ENCODE measurements around the gene INS.

The INS gene

DNA sequence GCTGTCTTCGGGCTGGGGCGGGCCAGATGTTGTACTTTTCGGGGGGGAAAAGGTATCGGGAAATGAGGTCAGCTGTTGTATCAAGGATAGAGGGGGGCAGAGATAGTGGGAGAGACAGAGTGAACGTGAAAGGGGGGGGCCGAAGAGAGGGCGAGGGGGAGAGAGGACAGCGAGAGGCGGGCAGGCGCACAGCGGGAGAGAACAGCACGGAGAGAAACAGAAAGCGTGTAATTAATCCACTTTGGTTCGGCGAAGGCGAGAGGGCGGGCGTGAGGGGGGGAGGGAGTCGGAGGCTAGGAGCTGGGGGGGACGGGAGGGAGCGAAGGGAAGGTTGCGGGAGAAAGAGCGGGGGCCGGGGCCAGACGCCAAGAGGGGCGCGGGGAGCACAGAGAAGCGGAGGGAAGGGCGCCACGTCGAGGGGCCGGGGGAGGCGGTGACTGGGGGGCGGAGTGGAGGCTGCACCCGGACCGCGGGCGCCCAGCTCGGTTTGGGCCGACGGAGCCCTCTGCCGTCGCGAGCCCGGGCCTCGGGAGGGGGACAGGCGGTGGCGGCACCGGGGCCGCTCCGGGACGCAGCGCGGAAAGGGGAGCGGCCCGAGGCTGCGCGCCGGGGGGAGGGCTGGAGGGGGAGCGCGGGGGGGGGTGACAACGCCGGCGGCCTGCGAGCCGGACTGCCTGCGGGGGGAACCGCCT, 22.4 kb downstream of the INS start:
- no peak for ATAC-seq

DNA sequence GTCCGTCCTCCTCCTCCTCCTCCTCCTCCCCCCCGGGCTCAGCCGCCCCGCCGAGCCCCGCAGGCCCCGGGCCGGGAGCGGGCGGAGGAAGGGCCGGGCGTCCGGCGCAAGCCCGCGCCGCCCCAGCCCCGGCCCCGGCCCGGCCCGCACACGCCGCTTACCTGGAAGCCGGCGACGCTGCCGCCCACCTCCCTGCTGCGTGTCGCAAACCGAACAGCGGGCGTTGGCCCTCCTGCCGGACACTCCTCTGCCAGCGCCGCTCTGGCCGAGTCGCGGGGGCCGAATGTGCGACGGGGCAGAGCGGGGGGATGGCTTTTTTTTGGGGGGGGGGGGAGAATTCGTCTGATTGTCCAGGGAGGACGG, 23.0 kb downstream of the INS start:
- H3K4me3 Mint-ChIP-seq: peak overlapping the region; percentile 42
- no peaks in the 10 kb centered on the region for H3K9me3 Mint-ChIP-seq
- peaks cover 85% of the 10 kb centered on the region for H3K27me3 Mint-ChIP-seq
- ATAC-seq: no peak
- no peaks in the 10 kb centered on the region for H3K36me3 Mint-ChIP-seq
- H3K27ac Mint-ChIP-seq: no peak overlapping the region
- peaks cover 30% of the 10 kb centered on the region for H3K4me1 Mint-ChIP-seq

More for the DNA sequence above, 22.4 kb downstream of the INS start:
- H3K27me3 Mint-ChIP-seq: peaks cover 85% of the 10 kb centered on the region
- H3K27ac Mint-ChIP-seq: no peak overlapping the region
- H3K9me3 Mint-ChIP-seq: no peaks in the 10 kb centered on the region
- H3K4me3 Mint-ChIP-seq: peak overlapping the region; percentile 42
- H3K4me1 Mint-ChIP-seq: peaks cover 36% of the 10 kb centered on the region
- H3K36me3 Mint-ChIP-seq: no peaks in the 10 kb centered on the region

DNA sequence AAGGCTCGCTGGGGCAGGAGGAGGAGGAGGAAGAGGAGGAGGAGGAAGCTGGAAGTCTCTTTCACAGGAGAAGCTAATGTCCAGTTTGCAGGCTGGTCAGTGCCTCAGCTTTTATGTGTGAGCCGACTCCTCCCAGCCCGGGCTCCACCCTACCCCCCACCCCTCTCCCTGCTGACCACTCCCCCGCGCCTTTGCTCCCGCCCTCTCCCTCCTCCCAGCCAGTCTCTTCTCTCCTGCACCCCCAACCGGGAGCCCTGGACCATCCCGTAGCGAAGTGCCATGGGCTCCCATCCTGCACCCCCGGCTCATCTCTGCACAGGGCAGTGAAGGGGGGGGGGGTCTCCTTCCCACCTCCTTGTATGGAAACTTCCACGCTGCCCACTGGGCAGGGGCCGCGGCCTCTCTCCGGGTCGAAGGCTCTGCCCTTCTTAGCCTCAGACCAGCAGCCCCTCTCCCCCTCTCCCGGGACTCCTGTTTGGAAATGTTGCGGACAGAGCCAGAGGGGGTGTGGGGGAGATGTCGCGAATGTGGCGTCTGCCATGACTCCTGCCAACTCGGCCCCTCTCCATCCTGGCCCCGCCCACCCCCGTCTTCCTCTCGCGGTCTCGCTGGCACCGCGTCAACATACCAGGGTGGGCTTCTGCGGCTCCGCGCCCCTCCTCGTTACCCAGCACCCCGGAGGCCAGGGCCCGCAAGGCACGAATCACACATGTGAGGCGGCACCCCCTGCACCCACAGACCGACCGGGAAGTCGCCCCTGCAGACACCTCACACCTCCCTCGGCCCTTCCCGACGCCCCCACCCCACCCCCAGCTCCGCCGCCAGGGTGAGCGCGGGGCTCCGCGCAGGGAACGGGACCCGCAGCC, 23.6 kb downstream of the INS start:
- peaks cover 24% of the 10 kb centered on the region for H3K4me1 Mint-ChIP-seq
- no peaks in the 10 kb centered on the region for H3K36me3 Mint-ChIP-seq
- H3K9me3 Mint-ChIP-seq: no peaks in the 10 kb centered on the region
- H3K27ac Mint-ChIP-seq: no peak overlapping the region
- H3K4me3 Mint-ChIP-seq: no peak overlapping the region
- H3K27me3 Mint-ChIP-seq: peaks cover 85% of the 10 kb centered on the region
- no peak for ATAC-seq

DNA sequence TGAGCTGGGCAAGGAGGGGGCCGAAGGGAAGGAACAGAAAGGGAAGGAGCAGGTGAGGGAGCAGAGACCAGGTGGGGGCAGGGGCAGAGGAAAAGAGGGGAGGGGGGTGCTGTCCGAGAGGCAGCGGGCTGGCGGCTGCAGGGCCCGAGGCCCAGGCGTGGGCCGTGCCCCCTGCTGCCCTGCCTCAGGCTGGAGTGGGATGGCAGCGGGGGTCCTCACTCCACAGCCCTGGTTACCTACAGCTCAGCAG, 24.1 kb downstream of the INS start:
- peaks cover 85% of the 10 kb centered on the region for H3K27me3 Mint-ChIP-seq
- no peaks in the 10 kb centered on the region for H3K36me3 Mint-ChIP-seq
- H3K4me3 Mint-ChIP-seq: peak overlapping the region; percentile 35

DNA sequence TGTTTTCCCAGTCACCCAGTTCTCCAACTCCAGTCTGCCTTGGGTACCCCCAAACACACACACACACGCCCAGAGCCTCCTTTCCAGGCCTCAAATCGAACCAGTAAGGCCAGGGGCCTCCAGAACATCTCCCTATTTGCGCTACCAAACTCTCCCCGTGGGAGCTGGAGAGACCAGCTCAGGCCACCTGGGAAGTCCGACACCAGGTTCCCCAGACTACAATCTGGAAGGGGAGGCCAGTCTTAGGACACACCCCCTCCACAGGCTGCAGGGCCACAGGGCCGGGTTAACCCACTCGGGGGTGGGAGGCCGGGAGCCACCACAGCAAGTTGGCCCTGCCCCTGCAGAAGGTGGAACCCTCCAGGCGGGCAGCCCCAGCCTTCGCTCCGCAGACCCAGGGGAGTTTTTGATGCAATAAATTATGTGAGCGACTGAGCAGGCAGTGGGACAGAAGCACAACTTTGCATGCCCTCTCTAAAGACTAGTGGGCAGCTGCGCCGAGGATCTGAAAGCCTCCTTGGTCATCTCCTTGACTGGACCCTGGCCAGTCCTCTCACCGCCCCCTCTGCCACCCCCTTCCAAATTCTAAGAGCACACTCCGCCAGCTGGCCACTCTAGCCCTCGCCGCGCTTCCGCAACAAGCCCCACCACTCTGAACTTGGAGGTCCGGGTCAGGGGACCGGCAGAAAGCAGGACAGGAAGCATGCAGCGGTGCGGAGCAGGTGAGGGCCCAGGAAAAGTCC, 24.6 kb downstream of the INS start:
- peak overlapping the region; percentile 35 for H3K4me3 Mint-ChIP-seq
- no peak for ATAC-seq
- peaks cover 7% of the 10 kb centered on the region for H3K9me3 Mint-ChIP-seq
- peaks cover 85% of the 10 kb centered on the region for H3K27me3 Mint-ChIP-seq
- H3K4me1 Mint-ChIP-seq: peaks cover 18% of the 10 kb centered on the region
- H3K27ac Mint-ChIP-seq: no peak overlapping the region
- H3K36me3 Mint-ChIP-seq: no peaks in the 10 kb centered on the region

More for the DNA sequence above, 24.1 kb downstream of the INS start:
- ATAC-seq: no peak
- Mint-ChIP-seq H3K27ac (no peak overlapping the region), H3K9me3 (peaks cover 2% of the 10 kb centered on the region), H3K4me1 (peaks cover 19% of the 10 kb centered on the region)

DNA sequence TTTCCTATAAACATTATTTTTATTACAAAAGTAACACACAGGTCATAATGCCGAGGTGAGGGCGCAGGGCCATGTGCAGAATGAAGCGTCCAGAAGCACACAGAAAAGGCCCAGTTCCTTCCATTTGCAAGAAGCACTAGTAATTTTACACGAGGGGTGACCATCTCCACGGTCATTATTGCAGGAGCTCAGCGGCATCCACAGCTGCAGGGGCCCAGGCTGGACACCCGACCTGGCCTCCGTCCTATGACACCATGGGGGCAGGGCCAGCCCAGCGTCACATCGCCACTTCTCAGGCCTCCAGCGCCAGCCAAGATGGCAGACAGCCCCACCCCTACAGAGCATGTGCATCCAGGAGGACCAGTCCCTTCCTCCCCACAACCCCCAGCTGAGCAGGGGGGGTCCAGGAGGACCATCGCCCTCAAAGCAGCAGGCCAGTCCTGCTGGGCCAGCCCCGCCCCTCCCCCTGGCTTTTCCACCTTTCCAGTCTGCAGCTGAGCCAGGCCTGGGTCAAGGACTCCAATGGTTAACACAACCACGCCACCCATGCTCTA, 25.3 kb downstream of the INS start:
- Mint-ChIP-seq H3K4me3 (no peak overlapping the region), H3K36me3 (no peaks in the 10 kb centered on the region), H3K4me1 (peaks cover 13% of the 10 kb centered on the region), H3K27ac (no peak overlapping the region), H3K27me3 (peaks cover 85% of the 10 kb centered on the region), H3K9me3 (peaks cover 13% of the 10 kb centered on the region)
- no peak for ATAC-seq

DNA sequence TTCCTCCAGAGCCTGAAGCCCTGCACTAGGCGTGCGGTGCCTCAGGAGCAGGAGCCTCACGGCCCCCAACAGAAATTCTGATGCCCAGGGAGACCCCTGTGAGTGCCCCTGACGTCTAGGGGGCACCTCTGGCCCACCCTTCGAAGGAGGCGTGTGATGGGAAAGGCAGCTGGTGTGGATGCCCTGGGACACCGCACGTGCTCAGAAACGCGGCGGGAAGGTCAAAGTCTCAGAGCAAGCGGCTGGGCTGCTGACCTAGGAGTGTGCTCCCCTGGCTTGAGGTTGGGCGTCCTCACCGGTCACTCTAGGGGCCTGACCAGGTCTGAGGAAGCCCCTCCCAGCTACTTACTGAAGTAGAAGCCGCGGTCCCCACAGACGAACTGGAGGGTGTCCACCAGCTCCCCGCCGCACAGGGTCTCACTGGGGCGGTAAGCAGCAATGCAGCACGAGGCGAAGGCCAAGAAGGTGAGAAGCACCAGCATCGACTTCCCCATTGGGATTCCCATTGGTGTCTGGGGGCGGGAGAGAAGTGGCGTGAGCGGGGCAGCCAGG, 25.9 kb downstream of the INS start:
- H3K27me3 Mint-ChIP-seq: peaks cover 83% of the 10 kb centered on the region
- H3K4me3 Mint-ChIP-seq: no peak overlapping the region

DNA sequence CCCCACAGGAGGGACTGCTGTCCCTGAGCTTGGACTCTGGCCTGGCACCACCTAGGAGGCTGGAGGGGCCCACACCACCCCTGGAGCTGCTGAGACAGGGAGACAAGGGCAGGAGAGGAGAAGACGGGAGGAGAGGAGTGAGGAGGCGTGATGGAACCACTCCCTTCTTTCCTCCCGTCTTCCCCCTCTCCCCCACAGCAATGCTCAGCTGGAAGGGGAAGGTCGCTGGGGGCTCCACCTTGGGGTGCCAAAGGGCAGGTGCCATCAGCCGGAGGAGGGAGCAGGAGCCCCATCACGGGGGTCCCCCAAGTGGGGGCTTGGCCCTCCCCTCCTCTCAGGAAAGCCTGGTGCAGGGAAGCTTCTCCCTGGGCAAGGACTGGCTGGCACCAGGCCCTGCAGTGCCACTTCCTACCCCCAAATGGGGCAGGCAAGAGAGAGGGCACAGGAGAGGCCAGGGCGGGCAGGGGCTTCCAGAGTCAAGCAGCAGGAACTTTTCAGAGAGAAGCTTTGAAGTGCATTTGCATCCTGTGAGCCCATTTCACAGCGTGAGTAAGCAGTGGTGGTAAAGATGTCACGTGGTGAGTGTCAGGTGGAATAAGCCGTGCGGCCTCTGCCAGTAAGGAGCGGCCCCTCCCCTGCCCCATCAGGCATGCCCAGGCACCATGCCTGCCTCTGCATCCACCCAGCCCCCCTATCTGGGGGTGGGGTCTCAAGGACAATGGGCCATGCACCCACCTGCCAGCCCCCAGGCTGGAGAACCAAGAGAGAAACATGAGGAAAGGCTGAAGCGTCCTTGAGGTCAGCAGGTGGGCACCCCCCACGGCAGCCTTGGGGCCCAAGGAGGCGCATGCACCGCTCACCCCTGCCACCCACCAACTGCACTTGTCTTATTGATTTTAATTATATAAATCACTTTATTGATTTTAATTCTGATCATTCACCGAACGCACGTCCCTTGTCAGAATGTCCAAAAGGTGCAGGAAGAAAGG, 26.7 kb downstream of the INS start:
- H3K36me3 Mint-ChIP-seq: no peaks in the 10 kb centered on the region
- no peak overlapping the region for H3K4me3 Mint-ChIP-seq
- no peak for ATAC-seq
- H3K27ac Mint-ChIP-seq: no peak overlapping the region
- peaks cover 86% of the 10 kb centered on the region for H3K27me3 Mint-ChIP-seq
- peaks cover 13% of the 10 kb centered on the region for H3K4me1 Mint-ChIP-seq
- H3K9me3 Mint-ChIP-seq: peaks cover 13% of the 10 kb centered on the region

More for the DNA sequence above, 25.9 kb downstream of the INS start:
- no peak for ATAC-seq
- H3K36me3 Mint-ChIP-seq: no peaks in the 10 kb centered on the region
- H3K4me1 Mint-ChIP-seq: peaks cover 13% of the 10 kb centered on the region
- H3K9me3 Mint-ChIP-seq: peaks cover 13% of the 10 kb centered on the region
- H3K27ac Mint-ChIP-seq: no peak overlapping the region

DNA sequence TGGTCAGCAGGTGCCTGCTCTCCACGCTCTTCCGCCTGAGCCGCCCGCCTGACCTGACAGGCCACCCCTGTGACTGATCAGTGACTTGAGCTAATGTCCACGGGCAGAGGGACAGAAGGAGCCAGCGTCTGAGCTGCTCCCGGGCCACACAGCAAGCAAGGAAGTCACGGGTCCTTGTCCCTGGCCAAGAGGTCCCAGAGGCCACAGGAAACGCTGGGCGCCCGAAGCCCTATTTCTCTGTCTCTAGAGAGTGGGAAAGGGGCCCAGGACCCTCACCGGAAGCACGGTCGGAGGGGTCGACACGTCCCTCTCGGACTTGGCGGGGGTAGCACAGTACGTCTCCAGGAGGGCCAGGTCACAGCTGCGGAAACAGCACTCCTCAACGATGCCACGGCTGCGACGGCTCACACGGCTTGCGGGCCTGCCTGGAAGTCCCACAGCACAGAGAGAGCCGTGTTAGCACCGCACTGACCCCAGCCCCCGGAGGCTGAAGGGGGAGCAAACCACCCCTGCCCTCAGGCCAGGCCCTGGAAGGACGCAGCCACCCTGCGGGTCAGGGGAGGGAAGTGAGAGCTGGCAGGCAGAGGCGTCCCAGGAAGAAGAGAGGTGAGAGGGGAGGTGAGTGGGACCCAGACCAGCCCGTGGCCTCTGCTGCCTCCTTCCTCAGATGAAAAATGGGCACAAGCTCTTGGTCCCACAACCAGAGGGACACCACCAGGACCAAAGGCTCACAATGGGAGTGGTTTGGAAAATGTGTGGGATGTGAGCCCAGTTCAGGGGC, 27.6 kb downstream of the INS start:
- no peak for ATAC-seq
- H3K36me3 Mint-ChIP-seq: no peaks in the 10 kb centered on the region
- H3K27me3 Mint-ChIP-seq: peaks cover 86% of the 10 kb centered on the region
- peaks cover 13% of the 10 kb centered on the region for H3K4me1 Mint-ChIP-seq
- H3K9me3 Mint-ChIP-seq: peaks cover 13% of the 10 kb centered on the region
- no peak overlapping the region for H3K27ac Mint-ChIP-seq
- no peak overlapping the region for H3K4me3 Mint-ChIP-seq

DNA sequence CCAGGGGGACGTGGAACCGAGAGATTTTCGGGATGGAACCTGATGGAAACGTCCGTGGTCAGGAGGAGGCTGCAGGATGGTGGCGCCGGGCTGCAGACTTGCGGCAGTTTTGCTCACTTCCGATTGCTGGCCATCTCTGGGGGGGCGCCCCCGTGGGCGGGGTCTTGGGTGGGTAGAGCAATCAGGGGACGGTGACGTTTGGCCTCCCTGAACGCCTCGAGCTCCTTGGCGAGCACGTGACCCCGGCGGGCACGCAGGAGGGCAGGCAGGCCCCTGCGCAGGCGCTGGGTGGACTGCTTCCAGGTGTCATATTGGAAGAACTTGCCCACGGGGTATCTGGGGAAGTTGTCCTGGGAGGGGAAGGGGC, 28.2 kb downstream of the INS start:
- Mint-ChIP-seq H3K36me3 (no peaks in the 10 kb centered on the region), H3K27me3 (peaks cover 81% of the 10 kb centered on the region), H3K9me3 (peaks cover 13% of the 10 kb centered on the region), H3K4me3 (no peak overlapping the region), H3K27ac (no peak overlapping the region), H3K4me1 (peaks cover 13% of the 10 kb centered on the region)
- ATAC-seq: no peak

DNA sequence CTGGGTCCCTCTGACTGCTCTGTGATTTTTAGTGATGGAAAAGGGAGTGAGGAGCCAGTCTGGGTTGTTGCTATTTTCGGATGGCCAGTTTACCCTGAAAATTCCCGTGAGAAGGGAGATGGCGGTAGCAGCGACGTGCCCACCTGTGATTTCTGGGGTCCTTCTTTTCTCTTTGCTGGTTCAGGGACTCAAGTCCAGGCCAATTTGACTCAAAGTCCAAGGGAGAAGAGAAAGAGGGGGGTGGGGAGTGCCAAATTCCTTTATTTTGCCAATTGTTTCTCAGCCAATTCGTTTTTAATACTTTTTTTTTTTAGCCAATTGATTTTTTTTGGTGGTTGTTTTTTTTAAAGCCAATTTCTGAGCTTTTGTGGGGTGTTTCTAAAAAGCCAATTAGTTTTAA, 28.8 kb downstream of the INS start:
- peaks cover 13% of the 10 kb centered on the region for H3K9me3 Mint-ChIP-seq
- no peak overlapping the region for H3K27ac Mint-ChIP-seq
- peaks cover 8% of the 10 kb centered on the region for H3K4me1 Mint-ChIP-seq
- H3K36me3 Mint-ChIP-seq: no peaks in the 10 kb centered on the region
- no peak overlapping the region for H3K4me3 Mint-ChIP-seq
- peaks cover 80% of the 10 kb centered on the region for H3K27me3 Mint-ChIP-seq
- no peak for ATAC-seq

DNA sequence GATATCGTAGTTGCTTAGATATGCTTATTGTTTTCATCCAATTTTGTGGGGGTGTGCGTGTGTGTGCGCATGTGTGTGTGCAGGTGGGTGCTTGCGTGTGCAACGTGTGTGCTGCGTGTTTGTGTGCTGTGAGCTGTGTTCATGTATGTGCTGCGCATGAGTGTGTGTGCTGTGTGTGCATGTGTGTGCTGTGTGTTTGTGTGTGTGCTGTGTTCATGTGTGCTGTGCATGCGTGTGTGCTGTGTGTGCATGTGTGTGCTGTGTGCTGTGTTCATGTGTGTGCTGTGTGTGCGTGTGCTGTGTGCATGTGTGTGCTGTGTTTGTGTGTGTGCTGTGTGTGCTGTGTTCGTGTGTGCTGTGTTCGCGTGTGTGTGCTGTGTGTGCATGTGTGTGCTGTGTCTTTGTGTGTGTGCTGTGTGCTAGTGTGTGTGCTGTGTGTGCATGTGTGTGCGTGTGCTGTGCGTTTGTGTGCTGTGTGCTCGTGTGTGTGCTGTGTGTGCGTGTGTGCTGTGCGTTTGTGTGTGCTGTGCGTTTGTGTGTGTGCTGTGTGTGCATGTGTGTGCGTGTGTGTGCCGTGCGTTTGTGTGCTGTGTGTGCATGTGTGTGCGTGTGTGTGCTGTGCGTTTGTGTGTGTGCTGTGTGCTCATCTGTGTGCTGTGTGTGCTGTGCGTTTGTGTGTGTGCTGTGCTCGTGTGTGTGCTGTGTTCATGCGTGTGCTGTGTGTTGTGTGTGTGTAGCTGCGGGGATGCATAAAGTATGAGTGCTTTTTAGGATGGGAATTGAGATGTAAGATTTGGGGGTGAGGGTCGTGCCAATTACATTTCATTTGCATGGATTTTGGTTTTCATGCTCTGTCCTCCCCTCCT, 29.4 kb downstream of the INS start:
- H3K36me3 Mint-ChIP-seq: no peaks in the 10 kb centered on the region
- peaks cover 15% of the 10 kb centered on the region for H3K9me3 Mint-ChIP-seq

DNA sequence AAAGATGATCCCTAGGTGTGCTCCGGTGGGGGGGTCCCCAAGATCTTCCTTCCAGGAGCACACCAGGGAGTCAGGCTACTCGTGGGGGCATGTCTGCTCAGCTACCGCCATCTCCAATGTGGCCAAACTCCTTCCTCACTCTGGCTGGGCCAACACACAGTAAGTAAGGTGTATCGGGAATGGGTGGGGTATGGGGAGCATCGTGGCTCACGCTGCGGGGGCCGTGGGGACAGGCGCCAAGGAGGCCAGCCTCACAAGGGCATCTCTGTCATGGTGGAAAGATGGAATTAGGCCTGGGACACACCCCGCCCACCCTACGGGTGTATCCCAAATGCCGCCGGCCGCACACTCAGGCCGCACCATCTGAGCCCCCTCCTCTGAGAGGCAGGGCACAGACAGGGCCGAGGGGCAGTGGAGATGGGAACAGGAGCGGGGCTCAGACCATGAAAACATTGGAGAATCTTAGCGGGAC, 30.1 kb downstream of the INS start:
- Mint-ChIP-seq H3K27me3 (peaks cover 80% of the 10 kb centered on the region), H3K36me3 (no peaks in the 10 kb centered on the region), H3K4me3 (no peak overlapping the region), H3K9me3 (peaks cover 22% of the 10 kb centered on the region), H3K27ac (no peak overlapping the region), H3K4me1 (no peaks in the 10 kb centered on the region)
- no peak for ATAC-seq

More for the DNA sequence above, 29.4 kb downstream of the INS start:
- Mint-ChIP-seq H3K4me1 (peaks cover 1% of the 10 kb centered on the region), H3K4me3 (no peak overlapping the region), H3K27ac (no peak overlapping the region), H3K27me3 (peaks cover 80% of the 10 kb centered on the region)
- no peak for ATAC-seq
